Activated CD8-positive, alpha-beta memory T cell treated with anti-CD3 and anti-CD28 coated beads for 24 hours (primary cell): ENCODE data around the gene SERPINE1.

Experiments used
- DNase-seq: peaks from one replicate; pipeline ENCODE4 v3.0.0-alpha.2; 2020

SERPINE1 gene

GRCh38 chr7:101156866-101157589 is 30.1 kb downstream of the SERPINE1 start:
- DNase-seq: no peak

DNA sequence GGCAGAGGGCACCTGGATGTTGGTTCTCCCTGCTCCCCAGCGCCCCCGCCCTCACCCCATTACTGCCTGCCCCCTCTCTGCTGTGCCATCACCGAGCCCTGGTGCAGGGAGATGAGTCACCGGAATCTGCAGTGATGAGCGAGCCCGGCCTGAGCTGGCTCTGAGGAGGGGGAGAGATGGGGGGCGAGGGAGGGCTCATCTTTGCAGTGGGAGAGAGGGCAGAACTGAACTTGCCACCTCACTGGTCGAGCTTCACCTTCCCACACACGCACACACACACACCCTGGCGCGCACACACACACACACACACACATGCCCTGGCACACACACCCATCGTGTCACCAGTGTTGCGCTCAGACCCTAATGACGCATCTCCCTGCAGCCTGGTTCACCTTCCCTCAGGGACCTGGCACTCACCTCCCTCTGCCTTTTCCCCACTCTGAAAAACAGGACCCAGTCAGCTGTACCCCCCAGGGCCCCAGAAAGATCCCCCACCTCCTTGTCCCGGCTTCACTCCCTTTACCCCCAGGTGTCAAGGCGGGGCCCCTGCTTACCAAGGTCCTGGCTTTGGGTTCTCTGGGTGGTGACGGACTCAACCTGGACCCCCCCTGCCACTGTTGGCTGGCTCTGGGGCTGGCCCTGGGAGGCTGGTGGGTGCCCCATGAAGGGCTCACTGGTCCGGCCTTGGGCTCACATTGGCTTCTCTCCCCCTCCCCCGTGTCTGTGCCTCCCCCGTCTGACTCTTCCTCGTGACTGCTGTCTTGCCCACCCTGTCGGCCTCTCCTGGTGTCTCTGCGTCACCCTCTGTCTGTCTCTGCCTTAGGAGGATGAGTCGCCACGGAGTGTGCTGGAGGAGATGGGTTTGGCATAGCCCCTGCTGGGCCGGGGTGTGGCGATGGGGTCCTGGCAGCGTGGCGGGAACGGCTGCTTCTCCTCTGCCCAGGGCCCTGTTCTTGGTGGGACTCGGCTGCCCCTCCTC is 33.1 kb downstream of the SERPINE1 start:
- DNase-seq: no peak

GRCh38 chr7:101160910-101161309 is 34.0 kb downstream of the SERPINE1 start:
- no peak for DNase-seq

DNA sequence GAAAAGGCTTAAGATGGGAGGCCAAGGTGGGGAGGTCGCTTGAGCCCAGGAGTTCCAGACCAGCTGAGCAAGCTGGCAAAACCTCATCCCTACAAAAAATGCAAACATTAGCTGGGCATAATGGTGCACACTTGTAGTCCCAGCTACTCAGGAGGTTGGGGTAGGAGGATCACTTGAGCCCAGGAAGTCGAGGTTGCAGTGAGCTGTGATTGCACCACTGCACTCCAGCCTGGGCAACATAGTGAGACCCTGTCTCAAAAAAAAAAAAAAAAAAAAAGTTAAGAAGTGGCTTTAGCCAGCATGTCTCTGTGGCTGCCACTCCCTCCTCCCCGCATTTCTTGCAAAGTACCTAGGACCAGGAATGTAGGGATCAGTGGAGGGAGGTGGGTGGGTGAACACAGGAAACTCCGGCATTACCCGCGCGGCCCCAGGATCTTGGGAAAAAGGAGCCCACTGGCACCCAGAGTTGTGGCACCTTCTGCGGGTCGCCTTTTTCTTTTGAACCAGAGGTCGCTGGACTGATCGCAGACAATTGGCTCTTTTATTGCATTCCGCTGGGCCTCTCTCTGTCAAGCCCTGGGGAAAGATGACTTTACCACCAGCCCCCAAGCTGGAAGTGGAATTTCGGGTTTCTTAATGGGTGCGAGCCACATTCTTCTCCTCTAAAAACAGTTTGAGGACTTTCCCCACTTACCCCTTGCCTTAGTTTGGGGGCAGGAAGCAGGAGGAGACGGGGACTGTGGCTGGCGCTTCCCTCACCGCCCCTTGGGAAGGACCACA is 35.0 kb downstream of the SERPINE1 start:
- no peak for DNase-seq

- no peak for DNase-seq
These were observed 35.8 kb downstream of the SERPINE1 start for GRCh38 chr7:101162551-101163278.

GRCh38 chr7:101163279-101164070 is 36.6 kb downstream of the SERPINE1 start:
- DNase-seq: no peak

GRCh38 chr7:101164071-101164840 is 37.4 kb downstream of the SERPINE1 start:
- no peak for DNase-seq

- DNase-seq: peak; percentile 96
These were observed 38.4 kb downstream of the SERPINE1 start, which contains the start of gene VGF for GRCh38 chr7:101165075-101165957. TSS of gene VGF (minus strand) at chr7:101165569. CDS start at chr7:101164843, 726 bp downstream.

- no peak for DNase-seq
These were observed 39.2 kb downstream of the SERPINE1 start for GRCh38 chr7:101165958-101166647.

- no peak for DNase-seq
These were observed 39.7 kb downstream of the SERPINE1 start for GRCh38 chr7:101166648-101166908.

- no peak for DNase-seq
These were observed 40.2 kb downstream of the SERPINE1 start for GRCh38 chr7:101166909-101167644.

GRCh38 chr7:101167645-101168411 is 40.9 kb downstream of the SERPINE1 start:
- no peak for DNase-seq

DNA sequence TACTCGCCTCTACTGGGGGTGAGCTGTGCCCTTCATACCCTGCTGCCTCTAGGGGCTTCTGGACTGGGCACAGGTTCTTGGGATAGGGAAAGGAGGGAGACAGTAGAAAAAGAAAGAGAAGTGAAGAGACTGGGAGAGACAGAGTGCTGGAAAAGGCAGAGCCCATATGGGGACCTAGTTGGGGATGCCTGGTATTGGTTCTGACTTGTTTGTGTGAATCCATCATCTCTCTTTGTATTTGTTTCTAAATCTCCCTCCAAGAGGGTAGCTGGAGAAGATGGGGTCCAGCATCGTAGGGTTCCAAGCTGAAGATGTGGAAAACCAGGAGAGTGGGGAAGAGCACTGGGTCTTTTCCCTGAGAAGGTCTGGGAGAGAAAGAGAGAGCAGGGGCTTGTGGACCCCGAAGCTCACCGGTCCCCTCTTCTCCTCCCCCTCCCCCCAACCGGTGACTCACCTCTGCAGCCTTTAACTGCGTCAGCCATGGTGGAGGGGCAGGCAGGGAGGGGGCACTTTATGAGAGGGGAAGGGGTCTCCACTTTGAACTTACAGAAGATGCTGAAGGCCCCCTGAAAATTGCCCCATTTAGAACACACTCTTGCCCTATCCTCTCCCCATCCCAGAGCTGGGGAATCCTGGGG is 41.6 kb downstream of the SERPINE1 start:
- peak; percentile 60 for DNase-seq

GRCh38 chr7:101169110-101169837 is 42.4 kb downstream of the SERPINE1 start:
- DNase-seq: no peak

GRCh38 chr7:101169838-101170551 is 43.1 kb downstream of the SERPINE1 start:
- DNase-seq: peak; percentile 93
